Vagina (tissue), 2 donors: ENCODE measurements around the gene PER3. TPM values are rescaled to one million over a fixed set of nuclear protein-coding genes. Genes with fewer than 3 reads are reported as not detected.

Experiments used
- DNase-seq, 2 donors: peaks; one replicate each; pipeline ENCODE4 v3.0.0-alpha.2; 2017; ENCODE audit errors: extremely low spot score in 2 of 2
- H3K27ac ChIP-seq: fragments of 200-600 bp; sonication (generic); one replicate; pipeline ENCODE4 v1.5.1; 2019
- H3K27me3 ChIP-seq: fragments of 200-600 bp; sonication (generic); one replicate; pipeline ENCODE4 v1.5.1; 2019
- H3K36me3 ChIP-seq, 2 donors: fragments of 200-600 bp; sonication (generic); one replicate each; pipeline ENCODE4 v1.5.1; 2017 to 2019
- H3K4me1 ChIP-seq: fragments of 200-600 bp; sonication (generic); one replicate; pipeline ENCODE4 v1.5.1; 2019
- H3K4me3 ChIP-seq, 2 donors: fragments of 200-600 bp; sonication (generic); 1 replicate in 1 of 2; 2 replicates in 1 of 2; pipeline ENCODE4 v1.5.1; 2016 to 2019
- H3K9me3 ChIP-seq: fragments of 200-600 bp; sonication (generic); one replicate; pipeline ENCODE4 v1.5.1; 2019
- POLR2A ChIP-seq, 2 donors: fragments of 450-650 bp; IDR thresholded peaks; one replicate each; pipeline ENCODE4 v1.6.1; 2017; ENCODE audit warnings: antibody characterized with exemption in 2 of 2, mild to moderate bottlenecking in 2 of 2, moderate library complexity in 2 of 2
- POLR2AphosphoS5 ChIP-seq, 2 donors: sonication (generic); formaldehyde crosslinking; IDR thresholded peaks; one replicate each; pipeline ENCODE4 v1.9.0; 2017; ENCODE audit warnings: antibody characterized with exemption in 2 of 2, mild to moderate bottlenecking in 2 of 2, low read depth in 1 of 2; ENCODE audit not compliant: insufficient read depth in 1 of 2
- intact Hi-C: fragments of 100-400 bp; cut with DNase I; formaldehyde crosslinking; loops from one replicate; pipeline ENCODE4 v1.15.1; 2023
- total RNA-seq: library from RNA; depleted of rRNA; stranded (reverse); fragments of >200 nt; gene quantifications from one replicate; pipeline ENCODE4 v1.2.3, GENCODE V29; 2016
- TF ChIP-seq, protein P1 (sequence below), 3 experiments: fragments of 450-650 bp in 2 of 3; fragments of 200-600 bp in 1 of 3; sonication (generic) in 1 of 3; IDR thresholded peaks; one replicate each; pipeline ENCODE4 v1.5.1; 2017 to 2019; ENCODE audit warnings: antibody characterized with exemption in 3 of 3, mild to moderate bottlenecking in 2 of 3, moderate library complexity in 2 of 3

PER3 gene
- 24.6 TPM for total RNA-seq

DNA sequence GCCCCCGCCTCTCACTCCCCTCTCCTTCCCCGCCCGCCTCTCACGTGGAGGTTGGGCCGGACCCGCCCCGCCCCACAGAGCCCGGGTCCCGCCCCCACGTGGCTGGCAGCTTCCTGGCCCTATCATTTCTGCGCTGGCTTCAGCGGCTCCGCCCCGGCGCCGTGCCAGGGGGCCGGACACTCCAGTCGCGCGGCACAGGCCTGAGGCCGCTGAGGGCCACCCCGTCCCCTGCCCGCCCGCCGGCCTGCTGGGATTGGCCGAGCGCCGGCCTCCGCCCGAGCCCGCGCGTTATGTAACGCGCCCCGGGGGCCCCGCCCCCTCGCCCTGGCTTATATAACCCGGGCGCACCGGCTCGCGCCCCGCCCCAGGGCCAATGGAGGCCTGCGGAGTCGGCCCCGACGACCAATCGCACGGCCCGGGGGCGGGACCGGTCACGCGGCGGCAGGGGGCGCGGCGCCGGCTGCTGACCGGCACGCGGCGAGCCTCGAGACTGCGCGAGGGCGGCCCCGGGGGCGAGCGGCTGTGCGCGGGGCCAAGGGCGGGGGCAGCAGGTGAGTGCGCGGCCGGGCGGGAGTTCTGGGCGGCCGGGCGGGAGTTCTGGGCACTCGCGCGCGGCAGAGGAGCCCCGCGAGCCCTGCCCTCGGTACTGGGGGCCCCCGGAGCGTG is at the start of gene PER3:
TSS of gene PER3 (plus strand) at position 466 of the 666 bp plus-strand sequence. CDS start 587 bp downstream, outside the sequence.
- DNase-seq: peak; percentile 98
- no peaks in the 10 kb centered on the region for H3K27me3 ChIP-seq
- TF ChIP-seq, protein P1, sequence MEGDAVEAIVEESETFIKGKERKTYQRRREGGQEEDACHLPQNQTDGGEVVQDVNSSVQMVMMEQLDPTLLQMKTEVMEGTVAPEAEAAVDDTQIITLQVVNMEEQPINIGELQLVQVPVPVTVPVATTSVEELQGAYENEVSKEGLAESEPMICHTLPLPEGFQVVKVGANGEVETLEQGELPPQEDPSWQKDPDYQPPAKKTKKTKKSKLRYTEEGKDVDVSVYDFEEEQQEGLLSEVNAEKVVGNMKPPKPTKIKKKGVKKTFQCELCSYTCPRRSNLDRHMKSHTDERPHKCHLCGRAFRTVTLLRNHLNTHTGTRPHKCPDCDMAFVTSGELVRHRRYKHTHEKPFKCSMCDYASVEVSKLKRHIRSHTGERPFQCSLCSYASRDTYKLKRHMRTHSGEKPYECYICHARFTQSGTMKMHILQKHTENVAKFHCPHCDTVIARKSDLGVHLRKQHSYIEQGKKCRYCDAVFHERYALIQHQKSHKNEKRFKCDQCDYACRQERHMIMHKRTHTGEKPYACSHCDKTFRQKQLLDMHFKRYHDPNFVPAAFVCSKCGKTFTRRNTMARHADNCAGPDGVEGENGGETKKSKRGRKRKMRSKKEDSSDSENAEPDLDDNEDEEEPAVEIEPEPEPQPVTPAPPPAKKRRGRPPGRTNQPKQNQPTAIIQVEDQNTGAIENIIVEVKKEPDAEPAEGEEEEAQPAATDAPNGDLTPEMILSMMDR (IDR thresholded peaks at IDR 0.05): no peak
- TF ChIP-seq POLR2A (IDR thresholded peaks at IDR 0.05) (peak in 1 of 2 donors; percentile 45), POLR2AphosphoS5 (IDR thresholded peaks at IDR 0.05; ENCODE audit: insufficient read depth in 1 of 2, low read depth in 1 of 2) (peak in 1 of 2 donors; percentile 13)
- peak within 1 kb of the TSS; percentile 63 to 74 for H3K4me3 ChIP-seq
- no peaks in the 10 kb centered on the region for H3K9me3 ChIP-seq
- intact Hi-C loops: no loop called here
- H3K27ac ChIP-seq: peak within 1 kb of the TSS; percentile 96
- H3K36me3 ChIP-seq: peaks cover 0 to 30% of the 10 kb centered on the region in 2 donors
- peaks cover 11% of the 10 kb centered on the region for H3K4me1 ChIP-seq

- no peaks in the 10 kb centered on the region for H3K9me3 ChIP-seq
- TF ChIP-seq POLR2AphosphoS5 (IDR thresholded peaks at IDR 0.05; ENCODE audit: insufficient read depth in 1 of 2, low read depth in 1 of 2) (no peak), POLR2A (IDR thresholded peaks at IDR 0.05) (no peak)
- TF ChIP-seq, protein P1 (IDR thresholded peaks at IDR 0.05): no peak
- no peak overlapping the region for H3K4me3 ChIP-seq
- H3K27ac ChIP-seq: no peak overlapping the region
- no peaks in the 10 kb centered on the region for H3K4me1 ChIP-seq
- DNase-seq: no peak
- no peaks in the 10 kb centered on the region for H3K27me3 ChIP-seq
- intact Hi-C loops: no loop called here
- no peaks in the 10 kb centered on the region for H3K36me3 ChIP-seq
Measured at GRCh38 chr1:7738044-7738443, 46.0 kb upstream of the PER3 start.

GRCh38 chr1:7743346-7743745 is 40.7 kb upstream of the PER3 start:
- Histone ChIP-seq H3K9me3 (no peaks in the 10 kb centered on the region), H3K4me1 (no peaks in the 10 kb centered on the region), H3K4me3 (no peak overlapping the region), H3K27ac (no peak overlapping the region), H3K27me3 (no peaks in the 10 kb centered on the region), H3K36me3 (no peaks in the 10 kb centered on the region)
- intact Hi-C loops: no loop called here
- DNase-seq: no peak
- no peak for TF ChIP-seq POLR2A (IDR thresholded peaks at IDR 0.05)

- no peak overlapping the region for H3K27ac ChIP-seq
- H3K36me3 ChIP-seq: no peaks in the 10 kb centered on the region
- no peaks in the 10 kb centered on the region for H3K9me3 ChIP-seq
- H3K4me1 ChIP-seq: no peaks in the 10 kb centered on the region
- H3K27me3 ChIP-seq: no peaks in the 10 kb centered on the region
- intact Hi-C loops: no loop called here
- TF ChIP-seq, protein P1 (IDR thresholded peaks at IDR 0.05): no peak
- TF ChIP-seq POLR2AphosphoS5 (IDR thresholded peaks at IDR 0.05; ENCODE audit: insufficient read depth in 1 of 2, low read depth in 1 of 2) (no peak), POLR2A (IDR thresholded peaks at IDR 0.05) (no peak)
- no peak for DNase-seq
- no peak overlapping the region for H3K4me3 ChIP-seq
Measured at GRCh38 chr1:7744882-7745281, 39.2 kb upstream of the PER3 start.

- Histone ChIP-seq H3K27ac (no peak overlapping the region), H3K27me3 (no peaks in the 10 kb centered on the region), H3K36me3 (no peaks in the 10 kb centered on the region), H3K9me3 (no peaks in the 10 kb centered on the region), H3K4me1 (no peaks in the 10 kb centered on the region), H3K4me3 (no peak overlapping the region)
- intact Hi-C loops: no loop called here
- TF ChIP-seq POLR2AphosphoS5 (IDR thresholded peaks at IDR 0.05; ENCODE audit: insufficient read depth in 1 of 2, low read depth in 1 of 2) (peak in 1 of 2 donors; percentile 78), POLR2A (IDR thresholded peaks at IDR 0.05) (no peak)
- no peak for DNase-seq
Measured at GRCh38 chr1:7745783-7746182, 38.3 kb upstream of the PER3 start.

- H3K9me3 ChIP-seq: no peaks in the 10 kb centered on the region
- peak in 1 of 2 donors; percentile 34 for DNase-seq
- H3K27ac ChIP-seq: no peak overlapping the region
- TF ChIP-seq, protein P1 (IDR thresholded peaks at IDR 0.05): no peak
- no peak for TF ChIP-seq POLR2A (IDR thresholded peaks at IDR 0.05)
- TF ChIP-seq POLR2AphosphoS5 (IDR thresholded peaks at IDR 0.05; ENCODE audit: insufficient read depth in 1 of 2, low read depth in 1 of 2): no peak
- no peaks in the 10 kb centered on the region for H3K27me3 ChIP-seq
- H3K4me1 ChIP-seq: peaks cover 4% of the 10 kb centered on the region
- H3K36me3 ChIP-seq: no peaks in the 10 kb centered on the region
- intact Hi-C loops: no loop called here
- H3K4me3 ChIP-seq: no peak overlapping the region
Measured at GRCh38 chr1:7747605-7748004, 36.5 kb upstream of the PER3 start.
